Large intestine (tissue), 3 donors: ENCODE measurements around the gene LSR. TPM values are rescaled to one million over a fixed set of nuclear protein-coding genes. Genes with fewer than 3 reads are reported as not detected.
"Not testable (repeated sequence)": the region's sequence is repeated elsewhere in the genome, so short reads cannot be mapped to it uniquely, and the experiment has no call there.

Experiments
- DNase-seq, 2 donors: peaks; one replicate each; pipeline versions ENCODE4 v3.0.0 to v3.0.0-alpha.2; 2013
- H3K27ac ChIP-seq: one replicate; pipeline ENCODE4 v1.5.1; 2013; ENCODE audit warnings: low read length
- H3K27me3 ChIP-seq: 2 replicates; pipeline ENCODE4 v1.6.1; 2013; ENCODE audit warnings: low read length; ENCODE audit not compliant: control insufficient read depth, insufficient read depth
- H3K36me3 ChIP-seq: 2 replicates; pipeline ENCODE4 v1.6.1; 2013; ENCODE audit warnings: low read length; ENCODE audit not compliant: control insufficient read depth, insufficient read depth
- H3K4me1 ChIP-seq: one replicate; pipeline ENCODE4 v1.6.1; 2013; ENCODE audit warnings: low read length; ENCODE audit not compliant: control insufficient read depth, insufficient read depth
- H3K4me3 ChIP-seq: one replicate; pipeline ENCODE4 v1.5.1; 2013; ENCODE audit warnings: low read length
- H3K9me3 ChIP-seq: one replicate; pipeline ENCODE4 v1.6.1; 2013; ENCODE audit warnings: mild to moderate bottlenecking, low read depth, low read length, moderate library complexity; ENCODE audit not compliant: control insufficient read depth
- WGBS: methylation state at CpG from one replicate; pipeline ENCODE4 v1.1.5; 2013; ENCODE audit warnings: low lambda C conversion rate; ENCODE audit not compliant: insufficient coverage; 5-methylcytosine and 5-hydroxymethylcytosine counted together
- polyA plus RNA-seq: library from polyadenylated mRNA; unstranded; fragments of 120-200 nt; gene quantifications from one replicate; pipeline ENCODE4 v1.2.1, GENCODE V29; 2013

LSR gene
- polyA plus RNA-seq, 1 donor, result 99.1 TPM

- H3K27ac ChIP-seq, result no peak overlapping the region
- no peak for DNase-seq
- H3K4me3 ChIP-seq, result no peak overlapping the region
- no peaks in the 10 kb centered on the region for H3K9me3 ChIP-seq
- no peaks in the 10 kb centered on the region for H3K36me3 ChIP-seq
- peaks cover 24% of the 10 kb centered on the region for H3K4me1 ChIP-seq
- no peaks in the 10 kb centered on the region for H3K27me3 ChIP-seq
Measured at GRCh38 chr19:35217649-35217990, 31.2 kb upstream of the LSR start.

- DNase-seq, result no peak
- Histone ChIP-seq H3K27me3 (no peaks in the 10 kb centered on the region), H3K9me3 (no peaks in the 10 kb centered on the region), H3K36me3 (no peaks in the 10 kb centered on the region), H3K4me1 (peaks cover 19% of the 10 kb centered on the region), H3K27ac (no peak overlapping the region), H3K4me3 (no peak overlapping the region)
- WGBS, result no CpG with 5 or more reads among the region's 1 CpG
Measured at GRCh38 chr19:35219008-35219407, 29.8 kb upstream of the LSR start.

- no CpG with 5 or more reads among the region's 3 CpGs for WGBS
- no peak overlapping the region for H3K4me3 ChIP-seq
- no peaks in the 10 kb centered on the region for H3K27me3 ChIP-seq
- H3K9me3 ChIP-seq, result no peaks in the 10 kb centered on the region
- H3K36me3 ChIP-seq, result no peaks in the 10 kb centered on the region
- H3K27ac ChIP-seq, result peak overlapping the region; percentile 65
- peaks cover 17% of the 10 kb centered on the region for H3K4me1 ChIP-seq
- peak; percentile 30 to 71 for DNase-seq
Measured at GRCh38 chr19:35220315-35220921, 28.4 kb upstream of the LSR start.

GRCh38 chr19:35220973-35221590, 27.7 kb upstream of the LSR start:
- not testable (repeated sequence) for H3K36me3 ChIP-seq, H3K9me3 ChIP-seq, H3K4me3 ChIP-seq, DNase-seq, H3K27me3 ChIP-seq
- H3K4me1 ChIP-seq, result peaks cover 20% of the 10 kb centered on the region
- H3K27ac ChIP-seq, result peak overlapping the region; percentile 65
- no CpG with 5 or more reads among the region's 4 CpGs for WGBS

- no peaks in the 10 kb centered on the region for H3K36me3 ChIP-seq
- no peak for DNase-seq
- no peaks in the 10 kb centered on the region for H3K9me3 ChIP-seq
- H3K4me3 ChIP-seq, result no peak overlapping the region
- no peak overlapping the region for H3K27ac ChIP-seq
- WGBS, result no CpG with 5 or more reads among the region's 7 CpGs
- H3K27me3 ChIP-seq, result no peaks in the 10 kb centered on the region
- H3K4me1 ChIP-seq, result peaks cover 20% of the 10 kb centered on the region
Measured at GRCh38 chr19:35222373-35223015, 26.3 kb upstream of the LSR start.

- Histone ChIP-seq H3K4me1 (peaks cover 20% of the 10 kb centered on the region), H3K4me3 (no peak overlapping the region), H3K27ac (no peak overlapping the region), H3K27me3 (no peaks in the 10 kb centered on the region), H3K36me3 (no peaks in the 10 kb centered on the region), H3K9me3 (no peaks in the 10 kb centered on the region)
- no peak for DNase-seq
- WGBS, result no CpG with 5 or more reads among the region's 6 CpGs
Measured at GRCh38 chr19:35223084-35223790, 25.6 kb upstream of the LSR start.

- no peaks in the 10 kb centered on the region for H3K36me3 ChIP-seq
- no CpG with 5 or more reads among the region's 4 CpGs for WGBS
- H3K27me3 ChIP-seq, result no peaks in the 10 kb centered on the region
- no peak overlapping the region for H3K27ac ChIP-seq
- H3K9me3 ChIP-seq, result no peaks in the 10 kb centered on the region
- peaks cover 20% of the 10 kb centered on the region for H3K4me1 ChIP-seq
- H3K4me3 ChIP-seq, result no peak overlapping the region
- no peak for DNase-seq
Measured at GRCh38 chr19:35223862-35224505, 24.8 kb upstream of the LSR start.

- WGBS, result no CpG with 5 or more reads among the region's 41 CpGs
Measured at GRCh38 chr19:35224681-35225571, 23.9 kb upstream of the LSR start.

GRCh38 chr19:35225951-35226350, 22.9 kb upstream of the LSR start:
- H3K36me3 ChIP-seq, result no peaks in the 10 kb centered on the region
- no peak overlapping the region for H3K4me3 ChIP-seq
- H3K27me3 ChIP-seq, result no peaks in the 10 kb centered on the region
- peaks cover 12% of the 10 kb centered on the region for H3K4me1 ChIP-seq
- H3K9me3 ChIP-seq, result no peaks in the 10 kb centered on the region
- WGBS, result no CpG with 5 or more reads among the region's 6 CpGs
- DNase-seq, result no peak
- H3K27ac ChIP-seq, result no peak overlapping the region

More at GRCh38 chr19:35224681-35225571, 23.9 kb upstream of the LSR start:
- DNase-seq, result peak in 1 of 2 donors; percentile 72
- Histone ChIP-seq H3K27ac (no peak overlapping the region), H3K36me3 (no peaks in the 10 kb centered on the region), H3K4me3 (no peak overlapping the region), H3K27me3 (no peaks in the 10 kb centered on the region), H3K4me1 (peaks cover 20% of the 10 kb centered on the region), H3K9me3 (no peaks in the 10 kb centered on the region)
